HEK293 (cell line): ENCODE results near the gene ZNF614.

Source experiments
- BCL11B ChIP-seq: fragments of 450-650 bp; formaldehyde crosslinking; IDR thresholded peaks from 2 replicates; pipeline ENCODE4 v1.5.1; 2016; ENCODE audit warnings: low read depth, missing biosample characterization, missing genetic modification characterization
- TCF7L2 ChIP-seq: IDR thresholded peaks from 2 replicates; pipeline ENCODE4 v1.6.1; 2011; ENCODE audit warnings: low read depth, mild to moderate bottlenecking, inconsistent platforms, low read length, moderate library complexity, borderline replicate concordance
- YY1 ChIP-seq: fragments of 450-650 bp; formaldehyde crosslinking; IDR thresholded peaks from 2 replicates; pipeline ENCODE4 v1.5.1; 2018; ENCODE audit warnings: missing biosample characterization, missing genetic modification characterization
- ZNF121 ChIP-seq: fragments of 450-650 bp; formaldehyde crosslinking; IDR thresholded peaks from 2 replicates; pipeline ENCODE4 v1.5.1; 2016; ENCODE audit warnings: missing biosample characterization, missing genetic modification characterization
- ZNF274 ChIP-seq, 2 experiments: fragments of 200-500 bp in 1 of 2; fragments of 450-650 bp in 1 of 2; sonication (Bioruptor generic) in 1 of 2; formaldehyde crosslinking in 1 of 2; IDR thresholded peaks; 2 replicates each; pipeline versions ENCODE4 v1.5.1 to v1.6.1; 2014 to 2016; ENCODE audit warnings: borderline replicate concordance in 1 of 2, inconsistent platforms in 1 of 2, low read length in 1 of 2, missing biosample characterization in 1 of 2, missing genetic modification characterization in 1 of 2
- TF ChIP-seq, protein P1 (sequence below): fragments of 450-650 bp; formaldehyde crosslinking; IDR thresholded peaks from 2 replicates; pipeline ENCODE4 v1.5.1; 2016; ENCODE audit warnings: missing biosample characterization, missing genetic modification characterization

- TF ChIP-seq, protein P1, sequence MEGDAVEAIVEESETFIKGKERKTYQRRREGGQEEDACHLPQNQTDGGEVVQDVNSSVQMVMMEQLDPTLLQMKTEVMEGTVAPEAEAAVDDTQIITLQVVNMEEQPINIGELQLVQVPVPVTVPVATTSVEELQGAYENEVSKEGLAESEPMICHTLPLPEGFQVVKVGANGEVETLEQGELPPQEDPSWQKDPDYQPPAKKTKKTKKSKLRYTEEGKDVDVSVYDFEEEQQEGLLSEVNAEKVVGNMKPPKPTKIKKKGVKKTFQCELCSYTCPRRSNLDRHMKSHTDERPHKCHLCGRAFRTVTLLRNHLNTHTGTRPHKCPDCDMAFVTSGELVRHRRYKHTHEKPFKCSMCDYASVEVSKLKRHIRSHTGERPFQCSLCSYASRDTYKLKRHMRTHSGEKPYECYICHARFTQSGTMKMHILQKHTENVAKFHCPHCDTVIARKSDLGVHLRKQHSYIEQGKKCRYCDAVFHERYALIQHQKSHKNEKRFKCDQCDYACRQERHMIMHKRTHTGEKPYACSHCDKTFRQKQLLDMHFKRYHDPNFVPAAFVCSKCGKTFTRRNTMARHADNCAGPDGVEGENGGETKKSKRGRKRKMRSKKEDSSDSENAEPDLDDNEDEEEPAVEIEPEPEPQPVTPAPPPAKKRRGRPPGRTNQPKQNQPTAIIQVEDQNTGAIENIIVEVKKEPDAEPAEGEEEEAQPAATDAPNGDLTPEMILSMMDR (tag by site-specific recombination), result no peak
- TF ChIP-seq ZNF121 (tag by site-specific recombination) (no peak), YY1 (tag by site-specific recombination) (peak; percentile 98), TCF7L2 (peak; percentile 82; the same call in 1 of the 2 replicates), ZNF274 (IDR thresholded peaks at IDR 0.05; ENCODE audit: low read length) (no peak), ZNF274 (tag by site-specific recombination; IDR thresholded peaks at IDR 0.05; ENCODE audit: borderline replicate concordance) (no peak; the same call in 1 of the 2 replicates), BCL11B (tag by site-specific recombination) (no peak)
These were observed 41.6 kb downstream of the ZNF614 start, which contains the start of gene ZNF350 for GRCh38 chr19:51986309-51987291.
